A549 (cell line): Measurements from ENCODE around the gene TP73. TPM values are rescaled to one million over a fixed set of nuclear protein-coding genes. Genes with fewer than 3 reads are reported as not detected.

Source experiments
- ATAC-seq, 2 experiments: fragments of 200-7000 bp in 1 of 2; fragments of >200 bp in 1 of 2; cut with Nextera tagmentation in 1 of 2; cut with Tn5 transposase in 1 of 2; 3 replicates each; pipeline versions ENCODE4 v1.8.0 to v1.9.1; 2018 to 2020; ENCODE audit warnings: mild to moderate bottlenecking in 1 of 2, moderate library complexity in 1 of 2
- CTCF ChIA-PET: fragments of 300-600 bp; sonication (Branson Sonifier 250); formaldehyde crosslinking; extraction: SDS; loops from one replicate; lab custom pipeline; 2021; ENCODE audit warnings: antibody characterized with exemption, inconsistent platforms; lab: Yijun Ruan, JAX
- POLR2A ChIA-PET: fragments of 350-600 bp; formaldehyde crosslinking; extraction: SDS; loops from one replicate; lab custom pipeline; 2021; ENCODE audit warnings: antibody characterized with exemption, inconsistent platforms; lab: Yijun Ruan, JAX
- DNase-seq, 2 experiments: peaks; one replicate each; pipeline versions ENCODE4 v3.0.0 to v3.0.0-alpha.2; 2011 to 2016; ENCODE audit warnings: low read depth in 1 of 2, low spot score in 1 of 2
- FAIRE-seq: peaks from 2 replicates; lab custom pipeline; 2011; peaks lifted over from hg19 to GRCh38; lab: Jason Lieb, UNC
- H3K27ac ChIP-seq, 2 experiments: fragments of >200 bp; sonication (Bioruptor Twin); formaldehyde crosslinking; 3 replicates each; pipeline ENCODE4 v1.5.1; 2016 to 2017
- H3K4me1 ChIP-seq: fragments of >200 bp; sonication (Bioruptor Twin); formaldehyde crosslinking; 3 replicates; pipeline ENCODE4 v1.6.1; 2016
- H3K4me2 ChIP-seq: fragments of >200 bp; sonication (Bioruptor Twin); formaldehyde crosslinking; 3 replicates; pipeline ENCODE4 v1.6.1; 2016
- H3K4me3 ChIP-seq: fragments of >200 bp; sonication (Bioruptor Twin); formaldehyde crosslinking; 3 replicates; pipeline ENCODE4 v1.5.1; 2016
- H3K9me3 ChIP-seq: fragments of >200 bp; sonication (Bioruptor Twin); formaldehyde crosslinking; 3 replicates; pipeline ENCODE4 v1.6.1; 2016
- CHD2 ChIP-seq: fragments of 150-350 bp; IDR thresholded peaks from 2 replicates; pipeline ENCODE4 v1.6.1; 2014; ENCODE audit warnings: low read length; ENCODE audit not compliant: partially characterized antibody
- EHF ChIP-seq: fragments of 250-450 bp; sonication (Bioruptor Pico); IDR thresholded peaks from 2 replicates; pipeline ENCODE4 v1.5.0; 2020; ENCODE audit warnings: mild to moderate bottlenecking
- EHMT2 ChIP-seq: fragments of 200-600 bp; sonication (generic); IDR thresholded peaks from 2 replicates; pipeline ENCODE4 v1.6.1; 2016; ENCODE audit warnings: antibody characterized with exemption, low read depth, mild to moderate bottlenecking, moderate library complexity
- EP300 ChIP-seq, 2 experiments: fragments of >200 bp; sonication (Bioruptor Twin); formaldehyde crosslinking; IDR thresholded peaks; 2 replicates in 1 of 2; 3 replicates in 1 of 2; pipeline ENCODE4 v1.6.1; 2016 to 2017
- ESRRA ChIP-seq: fragments of 150-350 bp; IDR thresholded peaks from 2 replicates; pipeline ENCODE4 v1.6.1; 2014; ENCODE audit warnings: mild to moderate bottlenecking, low read length, borderline replicate concordance
- HOXB5 ChIP-seq: fragments of 250-450 bp; sonication (Bioruptor Pico); IDR thresholded peaks from 2 replicates; pipeline ENCODE4 v1.5.0; 2020; ENCODE audit warnings: mild to moderate bottlenecking, moderate library complexity
- JUN ChIP-seq, 2 experiments: fragments of >200 bp; sonication (Bioruptor Twin); formaldehyde crosslinking; IDR thresholded peaks; 2 replicates in 1 of 2; 3 replicates in 1 of 2; pipeline ENCODE4 v1.6.1; 2016 to 2017
- JUNB ChIP-seq: fragments of >200 bp; sonication (Bioruptor Twin); formaldehyde crosslinking; IDR thresholded peaks from 2 replicates; pipeline ENCODE4 v1.6.1; 2016
- KDM5A ChIP-seq: fragments of 200-600 bp; sonication (generic); IDR thresholded peaks from 2 replicates; pipeline ENCODE4 v1.6.1; 2016; ENCODE audit warnings: antibody characterized with exemption, mild to moderate bottlenecking
- NR3C1 ChIP-seq: fragments of >200 bp; sonication (Bioruptor Twin); formaldehyde crosslinking; IDR thresholded peaks from 3 replicates; pipeline ENCODE4 v1.6.1; 2017
- PHF8 ChIP-seq: fragments of 200-600 bp; sonication (generic); IDR thresholded peaks from 2 replicates; pipeline ENCODE4 v1.6.1; 2016; ENCODE audit warnings: low read depth, mild to moderate bottlenecking, antibody characterized with exemption, moderate library complexity, borderline replicate concordance
- RCOR1 ChIP-seq: fragments of 150-350 bp; IDR thresholded peaks from 2 replicates; pipeline ENCODE4 v1.6.1; 2014; ENCODE audit warnings: antibody characterized with exemption, low read length, low read depth
- RFX5 ChIP-seq: fragments of 450-650 bp; IDR thresholded peaks from 2 replicates; pipeline ENCODE4 v1.7.1; 2014; ENCODE audit warnings: antibody characterized with exemption, mild to moderate bottlenecking, moderate library complexity
- SMC3 ChIP-seq: fragments of >200 bp; sonication (Bioruptor Twin); formaldehyde crosslinking; IDR thresholded peaks from 3 replicates; pipeline ENCODE4 v1.6.1; 2018; ENCODE audit warnings: inconsistent platforms
- WGBS: methylation state at CpG from one replicate; pipeline ENCODE4 v1.1.6; 2017; ENCODE audit errors: missing lambda C conversion rate; 5-methylcytosine and 5-hydroxymethylcytosine counted together
- polyA plus RNA-seq, 4 experiments: library from polyadenylated mRNA; depleted of rRNA in 3 of 4; stranded (reverse); fragments of >200 nt; fragmentation: RNase III in 1 of 4; extraction: RNeasy Plus Mini Kit Qiagen cat#74134 plus additional on column Dnase treatment in 1 of 4; gene quantifications; 2 replicates in 3 of 4; 3 replicates in 1 of 4; pipeline ENCODE4 v1.2.3, GENCODE V29; 2011 to 2017
- TF ChIP-seq, protein P1 (sequence below): fragments of 250-450 bp; sonication (Bioruptor Pico); IDR thresholded peaks from 2 replicates; pipeline ENCODE4 v1.5.0; 2020; ENCODE audit warnings: low read depth, mild to moderate bottlenecking, moderate library complexity
- TF ChIP-seq, protein P2 (sequence below): fragments of 200-600 bp; sonication (generic); IDR thresholded peaks from 2 replicates; pipeline ENCODE4 v1.6.1; 2016; ENCODE audit warnings: antibody characterized with exemption, mild to moderate bottlenecking, moderate library complexity
- TF ChIP-seq, protein P3 (sequence below): IDR thresholded peaks from 2 replicates; pipeline ENCODE4 v1.6.1; 2012
- TF ChIP-seq, protein P4 (sequence below): fragments of 450-650 bp; IDR thresholded peaks from 2 replicates; pipeline ENCODE4 v1.6.1; 2014; ENCODE audit warnings: antibody characterized with exemption
- TF ChIP-seq, protein P5 (sequence below): fragments of >200 bp; sonication (Bioruptor Twin); formaldehyde crosslinking; IDR thresholded peaks from 3 replicates; pipeline ENCODE4 v1.6.1; 2016

Gene TP73
- polyA plus RNA-seq, 2 of the 4 experiments (the other 2 are of a cell fraction) = 0.01 to 0.25 TPM

DNA sequence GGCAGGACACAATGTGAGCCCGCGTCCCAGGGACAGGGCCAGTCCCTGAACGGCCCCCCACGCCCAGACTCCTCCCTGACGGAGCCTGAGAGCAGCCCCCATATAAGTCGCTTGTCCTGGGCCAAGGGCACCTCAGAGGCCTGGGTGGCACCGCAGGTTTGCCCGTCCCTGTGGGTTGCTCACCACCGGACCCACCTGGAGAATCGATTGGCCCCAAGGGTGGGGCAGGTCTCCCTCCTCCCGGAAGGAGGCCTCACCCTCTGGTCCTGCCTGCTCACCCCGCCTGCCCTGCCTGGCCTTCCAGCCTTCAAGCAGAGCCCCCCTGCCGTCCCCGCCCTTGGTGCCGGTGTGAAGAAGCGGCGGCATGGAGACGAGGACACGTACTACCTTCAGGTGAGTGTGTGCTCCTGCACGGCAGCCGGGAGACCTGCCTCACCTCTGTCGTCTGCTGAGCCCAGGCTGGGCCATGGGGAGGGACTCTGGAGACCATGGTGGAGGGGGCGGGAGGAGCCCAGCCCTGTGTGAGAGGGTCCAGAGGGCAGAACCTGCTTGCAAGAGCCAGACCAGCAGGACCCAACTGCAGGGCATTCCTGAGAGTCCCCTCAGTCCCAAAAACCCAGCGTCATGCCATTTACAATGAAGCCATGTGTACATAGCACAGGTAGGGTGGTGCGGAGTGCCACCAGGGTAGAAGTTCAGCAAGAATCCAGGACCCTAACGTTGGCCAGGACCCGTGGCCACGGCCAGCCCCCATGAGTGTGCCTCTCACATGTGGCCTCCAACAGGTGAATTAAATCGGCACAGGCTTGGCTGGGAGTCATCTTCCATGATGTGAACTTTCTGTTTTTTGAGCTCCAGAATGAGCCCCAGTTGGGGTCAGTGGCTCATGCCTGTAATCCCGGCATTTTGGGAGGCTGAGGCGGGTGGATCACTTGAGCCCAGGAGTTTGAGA, 75.8 kb downstream of the TP73 start:
- TF ChIP-seq EP300 (IDR thresholded peaks at IDR 0.05) (no peak), HOXB5 (CRISPR knock-in tag) (no peak), EHF (no peak)
- TF ChIP-seq, protein P1, sequence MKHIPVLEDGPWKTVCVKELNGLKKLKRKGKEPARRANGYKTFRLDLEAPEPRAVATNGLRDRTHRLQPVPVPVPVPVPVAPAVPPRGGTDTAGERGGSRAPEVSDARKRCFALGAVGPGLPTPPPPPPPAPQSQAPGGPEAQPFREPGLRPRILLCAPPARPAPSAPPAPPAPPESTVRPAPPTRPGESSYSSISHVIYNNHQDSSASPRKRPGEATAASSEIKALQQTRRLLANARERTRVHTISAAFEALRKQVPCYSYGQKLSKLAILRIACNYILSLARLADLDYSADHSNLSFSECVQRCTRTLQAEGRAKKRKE (CRISPR knock-in tag) = no peak
- TF ChIP-seq, protein P2, sequence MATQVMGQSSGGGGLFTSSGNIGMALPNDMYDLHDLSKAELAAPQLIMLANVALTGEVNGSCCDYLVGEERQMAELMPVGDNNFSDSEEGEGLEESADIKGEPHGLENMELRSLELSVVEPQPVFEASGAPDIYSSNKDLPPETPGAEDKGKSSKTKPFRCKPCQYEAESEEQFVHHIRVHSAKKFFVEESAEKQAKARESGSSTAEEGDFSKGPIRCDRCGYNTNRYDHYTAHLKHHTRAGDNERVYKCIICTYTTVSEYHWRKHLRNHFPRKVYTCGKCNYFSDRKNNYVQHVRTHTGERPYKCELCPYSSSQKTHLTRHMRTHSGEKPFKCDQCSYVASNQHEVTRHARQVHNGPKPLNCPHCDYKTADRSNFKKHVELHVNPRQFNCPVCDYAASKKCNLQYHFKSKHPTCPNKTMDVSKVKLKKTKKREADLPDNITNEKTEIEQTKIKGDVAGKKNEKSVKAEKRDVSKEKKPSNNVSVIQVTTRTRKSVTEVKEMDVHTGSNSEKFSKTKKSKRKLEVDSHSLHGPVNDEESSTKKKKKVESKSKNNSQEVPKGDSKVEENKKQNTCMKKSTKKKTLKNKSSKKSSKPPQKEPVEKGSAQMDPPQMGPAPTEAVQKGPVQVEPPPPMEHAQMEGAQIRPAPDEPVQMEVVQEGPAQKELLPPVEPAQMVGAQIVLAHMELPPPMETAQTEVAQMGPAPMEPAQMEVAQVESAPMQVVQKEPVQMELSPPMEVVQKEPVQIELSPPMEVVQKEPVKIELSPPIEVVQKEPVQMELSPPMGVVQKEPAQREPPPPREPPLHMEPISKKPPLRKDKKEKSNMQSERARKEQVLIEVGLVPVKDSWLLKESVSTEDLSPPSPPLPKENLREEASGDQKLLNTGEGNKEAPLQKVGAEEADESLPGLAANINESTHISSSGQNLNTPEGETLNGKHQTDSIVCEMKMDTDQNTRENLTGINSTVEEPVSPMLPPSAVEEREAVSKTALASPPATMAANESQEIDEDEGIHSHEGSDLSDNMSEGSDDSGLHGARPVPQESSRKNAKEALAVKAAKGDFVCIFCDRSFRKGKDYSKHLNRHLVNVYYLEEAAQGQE = no peak
- FAIRE-seq (no peak), DNase-seq (no peak), ATAC-seq (no peak)
- CTCF ChIA-PET = interaction anchor here (0.6 to 1.7 kb wide), 6 partner anchors 8 to 275 kb away, joined by 3 to 7 read pairs (median 4); no protein-coding TSS in a partner anchor
- WGBS = 53% methylated on average over 4 of the region's 31 CpGs
- Histone ChIP-seq H3K4me1 (no peaks in the 10 kb centered on the region), H3K27ac (no peak overlapping the region), H3K4me2 (no peak overlapping the region), H3K4me3 (no peak overlapping the region), H3K9me3 (no peaks in the 10 kb centered on the region)
- POLR2A ChIA-PET = no interaction called here

DNA sequence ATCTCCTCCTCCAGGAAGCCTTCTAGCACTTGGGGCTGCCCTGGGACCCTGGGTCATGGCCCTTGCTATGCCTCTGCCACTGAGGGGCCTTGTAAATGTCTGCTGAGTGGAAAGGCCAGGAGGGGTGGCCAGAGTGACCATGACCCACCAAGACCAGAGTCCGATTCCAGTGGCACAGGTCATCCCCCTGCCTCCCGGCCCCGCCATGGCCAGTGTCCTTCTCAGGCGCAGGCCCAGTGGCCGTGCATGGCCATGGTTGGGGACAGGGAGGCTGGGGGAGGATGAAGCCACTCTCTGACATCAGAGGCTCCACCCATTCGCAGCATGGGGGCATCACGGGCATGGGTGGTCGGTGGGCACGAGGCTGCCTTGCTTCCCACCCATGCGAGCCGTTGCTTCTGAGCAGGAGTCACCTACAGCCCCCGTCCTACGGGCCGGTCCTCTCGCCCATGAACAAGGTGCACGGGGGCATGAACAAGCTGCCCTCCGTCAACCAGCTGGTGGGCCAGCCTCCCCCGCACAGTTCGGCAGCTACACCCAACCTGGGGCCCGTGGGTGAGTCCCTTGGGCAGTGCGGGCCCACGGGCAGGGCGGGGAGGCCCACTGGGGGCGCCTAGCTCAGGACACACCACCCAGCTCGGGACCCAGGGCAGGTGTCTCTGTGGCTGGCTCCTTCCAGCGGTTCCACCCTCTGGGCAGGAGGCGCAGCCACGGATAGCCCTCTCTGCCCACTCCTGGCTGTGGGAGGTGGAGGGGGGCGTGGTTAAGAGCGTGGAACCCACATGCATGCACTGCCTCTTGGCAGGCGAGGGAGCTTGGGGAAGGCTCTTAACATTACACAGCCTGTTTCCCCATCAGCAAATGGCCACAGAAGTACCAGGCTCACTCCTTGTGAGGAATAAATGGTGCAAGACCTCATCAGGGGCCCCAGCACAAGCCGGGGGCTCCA, 77.6 kb downstream of the TP73 start:
- no peak overlapping the region for H3K4me3 ChIP-seq
- POLR2A ChIA-PET = no interaction called here
- ATAC-seq (no peak), FAIRE-seq (no peak), DNase-seq (no peak)
- no peak overlapping the region for H3K4me2 ChIP-seq
- no peaks in the 10 kb centered on the region for H3K4me1 ChIP-seq
- no peaks in the 10 kb centered on the region for H3K9me3 ChIP-seq
- WGBS = 50% methylated on average over 2 of the region's 32 CpGs
- CTCF ChIA-PET = no interaction called here
- TF ChIP-seq KDM5A = no peak
- TF ChIP-seq, protein P3, sequence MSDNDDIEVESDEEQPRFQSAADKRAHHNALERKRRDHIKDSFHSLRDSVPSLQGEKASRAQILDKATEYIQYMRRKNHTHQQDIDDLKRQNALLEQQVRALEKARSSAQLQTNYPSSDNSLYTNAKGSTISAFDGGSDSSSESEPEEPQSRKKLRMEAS = no peak
- TF ChIP-seq, protein P4, sequence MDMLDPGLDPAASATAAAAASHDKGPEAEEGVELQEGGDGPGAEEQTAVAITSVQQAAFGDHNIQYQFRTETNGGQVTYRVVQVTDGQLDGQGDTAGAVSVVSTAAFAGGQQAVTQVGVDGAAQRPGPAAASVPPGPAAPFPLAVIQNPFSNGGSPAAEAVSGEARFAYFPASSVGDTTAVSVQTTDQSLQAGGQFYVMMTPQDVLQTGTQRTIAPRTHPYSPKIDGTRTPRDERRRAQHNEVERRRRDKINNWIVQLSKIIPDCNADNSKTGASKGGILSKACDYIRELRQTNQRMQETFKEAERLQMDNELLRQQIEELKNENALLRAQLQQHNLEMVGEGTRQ = no peak
- no peak for TF ChIP-seq RFX5
- no peak for TF ChIP-seq CHD2
- TF ChIP-seq SMC3 = no peak
- TF ChIP-seq ESRRA = no peak
- TF ChIP-seq RCOR1 = no peak
- TF ChIP-seq JUN (IDR thresholded peaks at IDR 0.05) = no peak
- TF ChIP-seq, protein P5, sequence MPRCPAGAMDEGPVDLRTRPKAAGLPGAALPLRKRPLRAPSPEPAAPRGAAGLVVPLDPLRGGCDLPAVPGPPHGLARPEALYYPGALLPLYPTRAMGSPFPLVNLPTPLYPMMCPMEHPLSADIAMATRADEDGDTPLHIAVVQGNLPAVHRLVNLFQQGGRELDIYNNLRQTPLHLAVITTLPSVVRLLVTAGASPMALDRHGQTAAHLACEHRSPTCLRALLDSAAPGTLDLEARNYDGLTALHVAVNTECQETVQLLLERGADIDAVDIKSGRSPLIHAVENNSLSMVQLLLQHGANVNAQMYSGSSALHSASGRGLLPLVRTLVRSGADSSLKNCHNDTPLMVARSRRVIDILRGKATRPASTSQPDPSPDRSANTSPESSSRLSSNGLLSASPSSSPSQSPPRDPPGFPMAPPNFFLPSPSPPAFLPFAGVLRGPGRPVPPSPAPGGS = no peak
- TF ChIP-seq NR3C1 = no peak
- TF ChIP-seq EHMT2 = no peak
- TF ChIP-seq JUNB = no peak
- TF ChIP-seq EHF = no peak
- TF ChIP-seq PHF8 = no peak
- H3K27ac ChIP-seq = no peak overlapping the region
